Activated naive CD8-positive, alpha-beta T cell treated with anti-CD3 and anti-CD28 coated beads, Interleukin-2, amount 10 ng/mL, durations not matched to agents 7 days and 5 days (primary cell): ENCODE data around the gene LRRD1. TPM values are rescaled to one million over a fixed set of nuclear protein-coding genes. Genes with fewer than 3 reads are reported as not detected.
A peak's percentile ranks its signal among the peaks of the same experiment; 100 is the strongest.
"Not testable (repeated sequence)": the region's sequence is repeated elsewhere in the genome, so short reads cannot be mapped to it uniquely, and the experiment has no call there.

ENCODE experiments used
- ATAC-seq: fragments of 150-1000 bp; cut with Tn5 transposase; one replicate; pipeline ENCODE4 v1.10.0; 2021; ENCODE audit warnings: low read depth, moderate library complexity
- POLR2A ChIA-PET: fragments of 350-600 bp; sonication (Branson Sonifier 250); formaldehyde crosslinking; loops from one replicate; lab custom pipeline; 2021; ENCODE audit warnings: antibody characterized with exemption; lab: Charles Lee
- DNase-seq: peaks from one replicate; pipeline ENCODE4 v3.0.0; 2021
- H3K27ac Mint-ChIP-seq: one replicate; pipeline ENCODE4 v1.8.0; 2022; ENCODE audit warnings: mild to moderate bottlenecking, mixed read lengths
- H3K27me3 Mint-ChIP-seq: one replicate; pipeline ENCODE4 v1.8.0; 2022; ENCODE audit warnings: mild to moderate bottlenecking, moderate library complexity, mixed read lengths
- H3K36me3 Mint-ChIP-seq: one replicate; pipeline ENCODE4 v1.8.0; 2021; ENCODE audit warnings: mild to moderate bottlenecking, mixed read lengths
- H3K4me1 Mint-ChIP-seq: one replicate; pipeline ENCODE4 v1.8.0; 2021; ENCODE audit warnings: mixed read lengths
- H3K4me3 Mint-ChIP-seq: one replicate; pipeline ENCODE4 v1.8.0; 2022; ENCODE audit warnings: mild to moderate bottlenecking, moderate library complexity, mixed read lengths
- H3K9me3 Mint-ChIP-seq: one replicate; pipeline ENCODE4 v1.8.0; 2021; ENCODE audit warnings: mixed read lengths
- total RNA-seq, 2 experiments: library from RNA; stranded (reverse); gene quantifications; one replicate each; pipeline ENCODE4 v1.2.3, GENCODE V29; 2021

LRRD1 gene
- total RNA-seq, 2 experiments from 2014 or later: not detected

GRCh38 chr7:92158660-92159575 is 20.0 kb downstream of the LRRD1 start:
- Mint-ChIP-seq H3K27ac (no peak overlapping the region), H3K4me3 (no peak overlapping the region), H3K4me1 (peaks cover 8% of the 10 kb centered on the region), H3K36me3 (peaks cover 2% of the 10 kb centered on the region), H3K27me3 (peaks cover 33% of the 10 kb centered on the region), H3K9me3 (no peaks in the 10 kb centered on the region)
- DNase-seq (no peak), ATAC-seq (no peak)
- POLR2A ChIA-PET: no interaction called here

- DNase-seq: no peak
- Mint-ChIP-seq H3K36me3 (peaks cover 2% of the 10 kb centered on the region), H3K27me3 (peaks cover 25% of the 10 kb centered on the region), H3K9me3 (no peaks in the 10 kb centered on the region), H3K4me3 (no peak overlapping the region), H3K27ac (no peak overlapping the region), H3K4me1 (peaks cover 8% of the 10 kb centered on the region)
- ATAC-seq: no peak
- POLR2A ChIA-PET: no interaction called here
Observed at GRCh38 chr7:92156990-92157389, 22.0 kb downstream of the LRRD1 start.

- no peak for ATAC-seq
- POLR2A ChIA-PET: no interaction called here
Observed at GRCh38 chr7:92155108-92155739, 23.7 kb downstream of the LRRD1 start.

GRCh38 chr7:92150450-92151017 is 28.4 kb downstream of the LRRD1 start:
- no peak for DNase-seq
- ATAC-seq: no peak
- Mint-ChIP-seq H3K36me3 (no peaks in the 10 kb centered on the region), H3K27ac (no peak overlapping the region), H3K4me3 (no peak overlapping the region), H3K9me3 (no peaks in the 10 kb centered on the region), H3K27me3 (peaks cover 7% of the 10 kb centered on the region), H3K4me1 (no peaks in the 10 kb centered on the region)
- POLR2A ChIA-PET: no interaction called here

More at GRCh38 chr7:92155108-92155739, 23.7 kb downstream of the LRRD1 start:
- no peaks in the 10 kb centered on the region for H3K9me3 Mint-ChIP-seq
- peaks cover 16% of the 10 kb centered on the region for H3K27me3 Mint-ChIP-seq
- peaks cover 8% of the 10 kb centered on the region for H3K4me1 Mint-ChIP-seq
- no peak overlapping the region for H3K27ac Mint-ChIP-seq
- H3K36me3 Mint-ChIP-seq: peaks cover 2% of the 10 kb centered on the region
- no peak overlapping the region for H3K4me3 Mint-ChIP-seq
- DNase-seq: no peak

GRCh38 chr7:92149736-92150239 is 29.2 kb downstream of the LRRD1 start:
- no peak overlapping the region for H3K27ac Mint-ChIP-seq
- POLR2A ChIA-PET: no interaction called here
- no peak for ATAC-seq
- no peak for DNase-seq
- H3K4me3 Mint-ChIP-seq: no peak overlapping the region
- no peaks in the 10 kb centered on the region for H3K36me3 Mint-ChIP-seq
- H3K27me3 Mint-ChIP-seq: peaks cover 5% of the 10 kb centered on the region
- H3K9me3 Mint-ChIP-seq: no peaks in the 10 kb centered on the region
- H3K4me1 Mint-ChIP-seq: no peaks in the 10 kb centered on the region

- ATAC-seq, H3K27ac Mint-ChIP-seq, DNase-seq, H3K27me3 Mint-ChIP-seq, H3K4me3 Mint-ChIP-seq, H3K4me1 Mint-ChIP-seq, H3K9me3 Mint-ChIP-seq, POLR2A ChIA-PET, H3K36me3 Mint-ChIP-seq: not testable (repeated sequence)
Observed at GRCh38 chr7:92143192-92143880, 35.6 kb downstream of the LRRD1 start.

- H3K4me1 Mint-ChIP-seq, DNase-seq, ATAC-seq, H3K9me3 Mint-ChIP-seq, H3K4me3 Mint-ChIP-seq, H3K27me3 Mint-ChIP-seq, POLR2A ChIA-PET, H3K36me3 Mint-ChIP-seq, H3K27ac Mint-ChIP-seq: not testable (repeated sequence)
Observed at GRCh38 chr7:92142791-92143190, 36.2 kb downstream of the LRRD1 start.

GRCh38 chr7:92141161-92141560 is 37.8 kb downstream of the LRRD1 start:
- no peak overlapping the region for H3K4me3 Mint-ChIP-seq
- no peak overlapping the region for H3K27ac Mint-ChIP-seq
- DNase-seq (no peak), ATAC-seq (no peak)
- H3K27me3 Mint-ChIP-seq: peaks cover 2% of the 10 kb centered on the region
- H3K4me1 Mint-ChIP-seq: no peaks in the 10 kb centered on the region
- H3K36me3 Mint-ChIP-seq: peaks cover 7% of the 10 kb centered on the region
- POLR2A ChIA-PET: no interaction called here
- peaks cover 6% of the 10 kb centered on the region for H3K9me3 Mint-ChIP-seq

- H3K27ac Mint-ChIP-seq: no peak overlapping the region
- POLR2A ChIA-PET: no interaction called here
- H3K36me3 Mint-ChIP-seq: peaks cover 12% of the 10 kb centered on the region
- H3K27me3 Mint-ChIP-seq: peaks cover 2% of the 10 kb centered on the region
- ATAC-seq (no peak), DNase-seq (no peak)
- peaks cover 13% of the 10 kb centered on the region for H3K4me1 Mint-ChIP-seq
- H3K4me3 Mint-ChIP-seq: no peak overlapping the region
- peaks cover 6% of the 10 kb centered on the region for H3K9me3 Mint-ChIP-seq
Observed at GRCh38 chr7:92137557-92137956, 41.4 kb downstream of the LRRD1 start.

- peak overlapping the region; percentile 99 for H3K27ac Mint-ChIP-seq
Observed at GRCh38 chr7:92135052-92135889, 43.7 kb downstream of the LRRD1 start.

GRCh38 chr7:92134271-92135051 is 44.5 kb downstream of the LRRD1 start, which contains the start of gene CYP51A1:
Gene CYP51A1 (minus strand): TSS chr7:92134477. CDS start chr7:92134364, 113 bp downstream.
- Mint-ChIP-seq H3K27me3 (peaks cover 2% of the 10 kb centered on the region), H3K4me1 (peaks cover 24% of the 10 kb centered on the region)
- peak; percentile 91 for ATAC-seq

More at GRCh38 chr7:92135052-92135889, 43.7 kb downstream of the LRRD1 start:
- no peak for ATAC-seq
- peaks cover 24% of the 10 kb centered on the region for H3K4me1 Mint-ChIP-seq
- H3K36me3 Mint-ChIP-seq: peaks cover 19% of the 10 kb centered on the region
- H3K9me3 Mint-ChIP-seq: peaks cover 5% of the 10 kb centered on the region
- DNase-seq: no peak
- H3K4me3 Mint-ChIP-seq: peak overlapping the region; percentile 94
- H3K27me3 Mint-ChIP-seq: peaks cover 2% of the 10 kb centered on the region
- POLR2A ChIA-PET: interaction anchor here (0.7 to 2.0 kb wide), 5 partner anchors 10 to 312 kb away, joined by 4 to 10 read pairs (median 5); partner anchors contain the start of genes AKAP9, ANKIB1, GATAD1 and KRIT1

More at GRCh38 chr7:92134271-92135051, 44.5 kb downstream of the LRRD1 start, which contains the start of gene CYP51A1:
- H3K27ac Mint-ChIP-seq: peak within 1 kb of the TSS; percentile 99
- peak within 1 kb of the TSS; percentile 94 for H3K4me3 Mint-ChIP-seq
- peaks cover 23% of the 10 kb centered on the region for H3K36me3 Mint-ChIP-seq
- H3K9me3 Mint-ChIP-seq: peaks cover 5% of the 10 kb centered on the region
- POLR2A ChIA-PET: interaction anchor here (0.7 to 2.0 kb wide), 5 partner anchors 11 to 313 kb away, joined by 3 to 10 read pairs (median 5); partner anchors contain the start of genes AKAP9, ANKIB1, GATAD1 and KRIT1
- peak; percentile 95 for DNase-seq
